Panc1 (cell line): ENCODE results near the gene RALA.

Experiments
- CTCF ChIP-seq: fragments of 450-650 bp; IDR thresholded peaks from 2 replicates; pipeline ENCODE4 v1.5.1; 2017; ENCODE audit warnings: mild to moderate bottlenecking
- POLR2AphosphoS5 ChIP-seq: IDR thresholded peaks from 2 replicates; pipeline ENCODE4 v1.6.1; 2012; ENCODE audit warnings: mild to moderate bottlenecking, low read depth, low read length, moderate library complexity
- REST ChIP-seq, 2 experiments: IDR thresholded peaks; 2 replicates each; pipeline ENCODE4 v1.6.1; 2011 to 2012; ENCODE audit warnings: low read depth in 2 of 2, control low read depth in 1 of 2, low read length in 1 of 2, mild to moderate bottlenecking in 1 of 2, moderate library complexity in 1 of 2; ENCODE audit not compliant: insufficient read depth in 1 of 2
- SIN3A ChIP-seq: IDR thresholded peaks from 2 replicates; pipeline ENCODE4 v1.6.1; 2012; ENCODE audit warnings: low read depth, mild to moderate bottlenecking, low read length, moderate library complexity, borderline replicate concordance; ENCODE audit not compliant: insufficient read depth

- TF ChIP-seq CTCF = no peak
- TF ChIP-seq POLR2AphosphoS5 = no peak
- no peak for TF ChIP-seq REST (IDR thresholded peaks at IDR 0.05; ENCODE audit: insufficient read depth in 1 of 2, low read depth in 2 of 2, low read length in 1 of 2)
- TF ChIP-seq SIN3A = no peak
These were observed 65.5 kb downstream of the RALA start for GRCh38 chr7:39688611-39689480.
